GM21423 (cell line): ENCODE results near the gene FGF18.
"Not testable (repeated sequence)": the region's sequence is repeated elsewhere in the genome, so short reads cannot be mapped to it uniquely, and the experiment has no call there.

Experiments used
- ATAC-seq: cut with Tn5 transposase; IDR thresholded peaks from one replicate; pipeline ENCODE4 v1.9.1; 2021; ENCODE audit warnings: mild to moderate bottlenecking, moderate library complexity; ENCODE audit not compliant: unreplicated experiment

FGF18 gene

GRCh38 chr5:171398660-171399059, 20.8 kb upstream of the FGF18 start:
- ATAC-seq: not testable (repeated sequence)

- no peak for ATAC-seq
These were observed 19.3 kb upstream of the FGF18 start for GRCh38 chr5:171400169-171400568.

- ATAC-seq: no peak
These were observed 18.1 kb upstream of the FGF18 start for GRCh38 chr5:171401167-171401947.

DNA sequence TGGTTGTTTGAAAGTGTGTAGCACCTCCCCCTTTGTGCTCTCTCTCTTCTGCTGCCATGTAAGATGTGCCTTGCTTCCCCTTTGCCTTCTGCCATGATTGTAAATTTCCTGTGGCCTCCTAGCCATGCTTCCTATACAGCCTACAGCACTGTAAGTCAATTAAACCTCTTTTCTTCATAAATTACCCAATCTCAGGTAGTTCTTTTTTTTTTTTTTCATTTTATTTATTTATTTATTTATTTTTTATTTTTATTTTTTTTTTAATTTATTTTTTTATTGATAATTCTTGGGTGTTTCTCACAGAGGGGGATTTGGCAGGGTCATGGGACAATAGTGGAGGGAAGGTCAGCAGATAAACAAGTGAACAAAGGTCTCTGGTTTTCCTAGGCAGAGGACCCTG, 16.7 kb upstream of the FGF18 start:
- ATAC-seq: not testable (repeated sequence)

DNA sequence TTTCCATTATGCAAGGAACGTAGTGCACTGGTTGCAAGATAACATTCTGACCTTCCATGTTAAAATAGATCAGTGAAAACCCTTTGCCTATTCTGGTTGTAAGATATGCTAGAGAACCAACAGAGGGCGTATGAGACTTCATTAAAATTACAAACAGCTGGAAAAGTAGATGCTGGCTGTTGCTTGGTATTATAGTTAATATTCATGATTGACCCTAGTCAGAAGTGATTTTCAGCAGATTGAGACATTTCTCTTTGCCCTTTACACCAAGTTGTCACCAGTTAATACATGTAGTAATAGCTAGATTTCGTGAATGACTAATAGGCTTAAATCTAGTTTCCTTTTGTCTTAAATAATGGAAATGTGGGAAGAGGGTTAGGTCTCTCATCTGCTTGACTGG, 13.8 kb upstream of the FGF18 start:
- ATAC-seq: no peak

DNA sequence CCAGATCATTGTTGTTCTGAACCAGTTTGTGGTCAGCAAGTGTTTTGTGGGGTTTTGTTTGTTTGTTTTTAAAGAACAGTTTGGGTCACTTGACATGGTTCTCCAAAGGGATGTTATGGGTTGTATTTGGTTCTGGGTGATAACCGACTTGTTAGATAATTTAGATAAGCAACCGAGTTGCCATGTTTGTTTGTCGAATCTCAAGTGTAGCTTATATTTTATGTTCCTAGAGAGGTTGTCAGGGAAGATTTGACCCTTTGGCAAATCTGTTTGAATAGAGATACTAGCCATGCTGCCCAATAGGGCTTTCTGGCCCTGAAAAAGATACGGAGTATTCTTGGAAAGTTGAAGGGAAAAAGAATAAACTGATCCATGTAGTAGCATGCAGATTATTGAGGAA, 12.2 kb upstream of the FGF18 start:
- ATAC-seq: no peak

- no peak for ATAC-seq
These were observed 10.0 kb upstream of the FGF18 start for GRCh38 chr5:171409164-171410136.

DNA sequence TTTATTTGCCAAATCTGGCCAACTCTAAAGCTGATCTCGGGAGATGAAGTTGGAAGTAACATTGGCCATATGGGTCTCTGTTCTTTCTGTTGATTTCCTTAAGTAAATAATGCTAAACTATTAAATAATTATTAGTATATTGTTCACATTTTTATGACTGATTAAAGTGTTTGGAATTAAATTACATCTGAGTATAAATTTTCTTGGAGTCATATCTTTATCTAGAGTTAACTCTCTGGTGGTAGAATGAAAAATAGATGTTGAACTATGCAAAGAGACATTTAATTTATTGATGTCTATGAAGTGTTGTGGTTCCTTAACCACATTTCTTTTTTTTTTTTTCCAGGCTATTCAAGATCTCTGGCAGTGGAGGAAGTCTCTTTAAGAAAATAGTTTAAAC, 9.3 kb upstream of the FGF18 start:
- no peak for ATAC-seq

- no peak for ATAC-seq
These were observed 7.3 kb upstream of the FGF18 start for GRCh38 chr5:171412186-171412585.

DNA sequence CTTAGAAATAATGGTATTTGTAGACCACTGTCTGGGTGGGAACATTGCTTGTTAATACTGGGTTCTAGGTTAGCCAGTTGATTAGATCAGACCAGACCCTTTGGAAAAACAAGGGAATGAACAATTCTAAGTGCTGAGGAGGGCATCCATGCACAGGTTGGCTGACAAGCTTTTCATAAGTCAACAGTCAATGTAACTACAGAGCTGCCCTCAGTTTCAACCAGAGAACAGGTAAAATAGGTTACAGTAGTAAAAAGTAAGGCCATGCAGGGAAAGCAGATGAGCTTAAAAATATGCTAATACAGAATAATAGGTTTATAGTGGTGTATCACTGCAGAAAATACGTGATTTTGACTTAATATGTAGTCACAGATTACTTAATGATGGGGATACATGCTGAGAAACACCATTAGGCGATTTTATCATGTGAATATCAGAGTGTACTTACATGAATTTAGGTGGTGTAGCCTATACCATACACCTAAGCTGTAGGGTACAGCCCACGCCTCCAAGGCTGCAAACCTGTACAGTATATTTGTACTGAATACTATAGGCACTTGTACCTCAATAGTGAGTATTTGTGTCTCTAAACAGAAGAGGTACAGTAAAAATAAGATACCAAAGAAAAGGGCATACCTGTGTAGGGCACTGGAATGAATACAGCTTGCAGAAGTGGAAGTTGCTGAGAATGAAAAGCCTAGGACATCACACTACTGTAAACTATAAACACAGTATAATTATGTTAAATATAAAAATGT, 6.1 kb upstream of the FGF18 start:
- no peak for ATAC-seq

DNA sequence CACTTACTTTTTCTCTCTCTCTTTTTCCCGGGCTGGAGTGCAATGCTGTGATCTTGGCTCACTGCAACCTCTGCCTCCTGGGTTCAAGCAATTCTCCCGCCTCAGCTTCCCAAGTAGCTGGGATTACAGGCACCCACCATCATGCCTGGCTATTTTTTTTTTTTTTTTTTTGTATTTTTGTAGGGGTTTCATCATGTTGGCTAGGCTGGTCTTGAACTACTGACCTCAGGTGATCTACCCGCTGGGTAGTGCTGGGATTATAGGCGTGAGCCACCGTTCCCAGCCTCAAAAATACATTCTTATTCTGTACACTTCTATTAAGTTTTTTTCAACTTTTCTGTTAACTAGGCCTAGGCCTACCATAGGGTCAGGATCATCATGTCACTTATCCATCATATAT, 5.5 kb upstream of the FGF18 start:
- not testable (repeated sequence) for ATAC-seq

DNA sequence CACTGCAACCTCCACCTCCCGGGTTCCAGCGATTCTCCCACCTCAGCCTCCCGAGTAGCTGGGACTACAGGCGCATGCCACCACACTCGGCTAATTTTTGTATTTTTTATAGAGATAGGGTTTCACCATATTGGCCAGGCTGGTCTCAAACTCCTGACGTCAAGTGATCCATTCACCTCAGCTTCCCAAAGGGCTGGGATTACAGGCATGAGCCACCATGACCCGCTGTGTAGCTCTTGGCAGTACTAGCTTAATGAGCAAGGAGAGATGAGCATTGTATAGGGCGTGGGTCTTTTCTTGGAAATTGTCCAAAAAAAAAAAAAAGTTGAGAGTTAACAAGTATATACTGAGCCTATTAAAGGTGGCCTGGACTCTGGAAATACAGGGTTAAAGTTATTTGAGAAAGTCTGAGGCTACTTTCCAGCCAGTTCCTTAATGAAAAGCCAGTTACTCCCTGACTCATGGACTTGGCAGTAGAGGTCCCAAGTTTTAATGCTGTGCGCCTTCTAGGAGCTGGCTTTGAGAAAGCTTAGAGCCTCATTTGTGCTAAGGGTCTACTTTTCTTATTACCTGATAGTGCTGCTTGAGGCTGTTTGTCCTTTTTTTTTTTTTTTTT, 4.2 kb upstream of the FGF18 start:
- no peak for ATAC-seq

- ATAC-seq: no peak
These were observed 3.0 kb upstream of the FGF18 start for GRCh38 chr5:171416160-171417049.

- peak; percentile 76 for ATAC-seq
These were observed 998 bp upstream of the FGF18 start for GRCh38 chr5:171418316-171418981.

- ATAC-seq: peak; percentile 18
These were observed 412 bp downstream of the FGF18 start for GRCh38 chr5:171419688-171420430.

DNA sequence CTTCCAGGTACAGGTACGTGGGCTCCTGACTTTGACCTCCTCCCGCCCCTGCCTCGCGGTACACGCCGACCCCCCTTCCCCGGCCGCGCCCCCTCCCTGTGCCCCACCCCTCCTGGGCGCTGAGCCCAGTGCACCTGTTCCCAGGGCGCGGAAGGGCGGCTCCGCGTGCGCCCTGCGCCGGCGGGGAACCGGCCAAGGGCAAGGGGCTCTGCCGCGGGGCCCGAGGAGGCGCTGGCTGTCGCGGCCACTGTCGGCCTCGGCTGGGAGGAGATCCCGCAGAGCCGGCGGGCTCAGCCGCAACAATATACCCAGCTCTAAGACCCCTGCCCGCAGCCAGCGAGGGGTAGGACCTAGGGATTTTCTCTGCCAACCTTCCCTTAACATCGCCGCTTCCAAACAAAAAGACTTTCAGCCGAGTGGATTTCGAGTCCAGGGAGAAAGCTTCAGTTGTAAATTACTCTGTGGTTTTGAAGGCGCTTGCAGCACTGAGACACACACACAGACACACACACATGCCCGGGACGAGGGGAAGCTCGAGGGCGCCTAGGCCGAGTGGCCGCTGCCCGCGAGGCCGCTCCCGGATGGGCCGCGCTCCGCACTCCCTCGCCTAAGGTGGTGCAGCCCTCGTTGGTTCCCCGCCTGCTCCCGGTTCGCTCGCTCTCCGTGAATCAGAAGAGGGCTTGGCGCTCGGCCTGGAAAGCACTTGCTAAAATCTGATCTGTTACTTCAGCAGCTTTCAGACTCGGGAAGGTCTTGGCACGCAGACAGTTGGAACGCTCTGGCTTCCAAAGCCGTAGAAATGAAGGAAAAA, 1.2 kb downstream of the FGF18 start:
- ATAC-seq: no peak
